Measurements from ENCODE around the gene NPFFR2.
"Not testable (repeated sequence)": the region's sequence is repeated elsewhere in the genome, so short reads cannot be mapped to it uniquely, and the experiment has no call there.

Gene NPFFR2

DNA sequence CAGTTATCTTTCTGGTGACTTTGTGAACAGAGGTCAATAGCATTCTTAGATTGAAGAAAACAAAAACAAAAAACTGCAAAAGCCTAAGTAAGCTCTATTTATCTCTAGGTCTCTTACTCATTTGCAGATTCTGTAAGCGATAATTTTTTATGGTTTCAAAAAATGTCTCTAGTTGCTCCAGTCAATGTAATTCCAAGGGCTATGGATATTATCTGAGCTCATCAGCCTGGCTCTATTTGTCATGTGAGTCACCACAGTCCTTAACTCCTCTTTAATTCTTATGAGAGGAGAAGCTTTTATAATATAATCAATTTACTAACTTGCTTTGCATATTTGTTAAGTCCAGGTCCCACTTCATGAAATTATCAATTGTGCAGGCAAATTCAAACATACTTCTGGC lies 79.1 kb downstream of the NPFFR2 start:
- FAIRE-seq: no peak
- no peak for DNase-seq (ENCODE audit: insufficient read length, low spot score)

DNA sequence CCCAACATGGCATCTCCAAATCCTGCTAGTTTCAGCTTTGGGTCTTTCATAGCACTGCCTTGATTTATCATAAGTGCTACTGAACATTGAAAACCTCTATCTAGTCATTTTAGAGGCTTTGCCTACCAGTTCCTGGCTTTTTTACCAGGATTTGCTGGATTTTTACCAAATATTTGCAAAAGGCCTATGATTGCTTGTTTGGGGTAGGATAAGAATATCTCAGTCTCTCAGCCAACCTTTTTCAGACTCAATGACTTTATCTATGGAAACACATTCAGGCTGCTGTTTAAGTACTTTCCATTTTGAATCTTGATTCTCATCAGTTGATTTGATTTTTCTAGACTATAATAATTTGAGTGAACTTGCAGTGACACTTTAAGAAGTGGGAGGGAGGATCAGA lies 80.1 kb downstream of the NPFFR2 start:
- FAIRE-seq (no peak), DNase-seq (ENCODE audit: insufficient read length, low spot score) (no peak)

DNA sequence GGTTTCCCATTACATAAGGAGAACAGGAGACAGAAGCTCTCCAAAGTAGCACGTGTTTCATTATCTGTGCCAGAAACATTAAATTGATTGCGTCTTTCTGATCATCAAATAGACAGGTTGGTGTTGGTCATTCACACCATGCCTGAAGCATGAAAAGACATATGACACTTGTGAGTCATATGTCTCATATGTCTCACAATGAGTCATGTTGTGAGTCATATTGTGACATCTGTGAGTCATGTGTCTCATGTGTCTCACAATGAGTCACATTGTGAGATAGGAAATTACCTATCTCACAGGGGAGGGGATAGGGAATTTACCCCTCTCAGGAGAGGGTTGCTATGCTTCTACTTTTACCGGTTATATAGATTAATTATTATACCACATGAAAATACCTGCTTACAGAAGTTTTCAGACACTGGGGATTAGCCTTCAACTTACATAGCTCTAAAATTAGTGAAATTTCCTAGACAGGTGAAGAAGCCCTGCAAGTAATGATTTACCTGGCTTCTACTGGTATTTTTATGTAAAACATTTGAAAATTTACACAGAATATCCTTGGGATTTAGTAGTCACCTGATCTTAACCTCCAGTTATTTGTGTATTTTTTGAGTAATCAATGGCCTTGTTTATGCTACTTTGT lies 80.8 kb downstream of the NPFFR2 start:
- FAIRE-seq: peak; percentile 44

DNA sequence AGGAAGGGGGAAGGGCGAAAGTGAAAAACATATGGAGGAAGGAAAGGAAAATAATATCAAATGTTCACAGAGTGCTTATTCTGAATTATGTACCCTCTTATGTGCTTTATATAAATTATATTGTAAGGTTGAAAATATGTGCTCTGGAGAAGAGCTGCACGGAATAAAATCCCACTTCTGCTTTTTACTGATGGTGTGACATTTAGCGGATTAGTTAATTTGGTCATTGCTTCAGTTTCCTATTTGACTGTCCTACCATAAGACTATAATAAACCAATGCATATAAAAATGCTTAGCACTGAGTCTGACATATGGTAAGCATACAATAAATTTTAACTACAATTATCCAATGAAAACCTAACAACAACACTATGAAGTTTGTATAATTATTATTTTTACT lies 86.2 kb downstream of the NPFFR2 start:
- DNase-seq (ENCODE audit: insufficient read length, low spot score): no peak
- FAIRE-seq: no peak

More for the DNA sequence above, 80.8 kb downstream of the NPFFR2 start:
- DNase-seq (ENCODE audit: insufficient read length, low spot score): peak; percentile 14

DNA sequence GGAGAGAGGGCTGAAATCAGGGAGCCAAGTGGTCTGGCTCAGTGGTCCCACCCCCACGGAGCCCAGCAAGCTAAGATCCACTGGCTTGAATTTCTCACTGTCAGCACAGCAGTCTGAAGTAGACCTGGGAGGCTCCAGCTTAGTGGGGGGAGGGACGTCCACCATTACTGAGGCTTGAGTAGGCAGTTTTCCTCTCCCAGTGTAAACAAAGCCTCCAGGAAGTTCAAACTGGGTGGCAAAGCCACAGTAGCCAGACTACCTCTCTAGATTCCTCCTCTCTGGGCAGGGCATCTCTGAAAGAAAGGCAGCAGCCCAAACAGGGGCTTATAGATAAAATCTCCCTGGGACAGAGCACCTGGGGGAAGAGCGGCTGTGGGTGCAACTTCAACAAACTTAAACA lies 88.1 kb downstream of the NPFFR2 start:
- no peak for DNase-seq (ENCODE audit: insufficient read length, low spot score)
- no peak for FAIRE-seq

DNA sequence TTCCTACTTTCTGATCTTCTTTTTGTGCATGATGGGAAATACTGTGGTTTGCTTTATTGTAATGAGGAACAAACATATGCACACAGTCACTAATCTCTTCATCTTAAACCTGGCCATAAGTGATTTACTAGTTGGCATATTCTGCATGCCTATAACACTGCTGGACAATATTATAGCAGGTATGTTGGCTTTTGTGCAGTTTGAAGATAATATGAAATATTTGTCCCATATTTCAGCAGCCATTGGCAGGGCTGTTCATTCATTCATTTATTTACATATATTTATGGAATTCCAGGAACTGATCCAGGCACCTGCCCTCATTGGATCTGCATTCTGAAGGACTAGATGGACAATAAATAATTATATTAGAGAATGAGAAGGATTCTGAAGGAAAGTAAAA lies 96.9 kb downstream of the NPFFR2 start:
- DNase-seq (ENCODE audit: insufficient read length, low spot score): no peak
- no peak for FAIRE-seq

DNA sequence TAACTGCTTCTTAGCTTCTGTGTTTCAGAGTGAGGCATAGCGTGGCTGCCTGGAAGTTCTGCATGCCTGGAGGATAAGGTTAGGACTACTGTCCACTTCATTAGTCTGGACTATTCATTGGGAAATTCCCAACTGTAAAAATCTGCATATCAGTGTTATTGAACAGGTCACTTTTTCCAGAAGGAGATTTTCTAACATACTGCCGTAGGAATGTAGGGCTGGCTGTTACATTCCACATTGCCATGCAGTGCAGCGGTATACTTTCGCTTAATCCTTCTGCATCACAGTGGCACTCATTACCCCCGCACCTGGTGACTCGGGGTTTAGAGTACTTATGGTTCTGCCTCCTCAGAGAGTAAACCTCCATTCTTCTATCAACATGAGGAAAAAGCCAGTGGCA lies 104.6 kb downstream of the NPFFR2 start:
- DNase-seq (ENCODE audit: insufficient read length, low spot score) (no peak), FAIRE-seq (no peak)

DNA sequence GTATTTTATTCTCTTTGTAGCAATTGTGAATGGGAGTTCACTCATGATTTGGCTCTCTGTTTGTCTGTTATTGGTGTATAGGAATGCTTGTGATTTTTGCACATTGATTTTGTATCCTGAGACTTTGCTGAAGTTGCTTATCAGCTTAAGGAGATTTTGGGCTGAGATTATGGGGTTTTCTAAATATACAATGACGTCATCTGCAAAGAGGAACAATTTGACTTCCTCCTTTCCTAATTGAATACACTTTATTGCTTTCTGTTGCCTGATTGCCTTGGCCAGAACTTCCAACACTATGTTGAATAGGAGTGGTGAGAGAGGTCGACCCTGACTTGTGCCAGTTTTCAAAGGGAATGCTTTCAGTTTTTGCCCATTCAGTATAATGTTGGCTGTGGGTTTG lies 108.2 kb downstream of the NPFFR2 start:
- not testable (repeated sequence) for DNase-seq (ENCODE audit: insufficient read length, low spot score); FAIRE-seq

DNA sequence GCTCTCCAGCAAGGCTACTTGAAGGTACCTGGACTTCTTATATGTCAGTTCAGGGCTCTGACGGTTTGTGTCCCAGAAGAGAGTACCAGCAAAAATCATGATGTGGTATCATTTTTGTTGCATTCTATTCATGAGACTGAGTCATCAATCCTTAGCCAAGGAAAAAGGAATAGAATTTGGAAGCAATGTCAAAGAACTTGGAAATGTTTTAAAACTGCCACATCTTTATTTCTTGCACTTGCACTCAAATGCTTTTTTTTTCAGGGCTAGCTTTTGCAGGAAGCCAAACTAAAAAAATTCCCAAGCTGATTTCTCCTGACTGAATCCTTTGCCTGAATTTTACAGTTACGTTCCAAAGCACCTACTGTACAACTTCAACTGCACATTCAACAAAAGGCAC lies 112.4 kb downstream of the NPFFR2 start:
- FAIRE-seq (no peak), DNase-seq (ENCODE audit: insufficient read length, low spot score) (no peak)

DNA sequence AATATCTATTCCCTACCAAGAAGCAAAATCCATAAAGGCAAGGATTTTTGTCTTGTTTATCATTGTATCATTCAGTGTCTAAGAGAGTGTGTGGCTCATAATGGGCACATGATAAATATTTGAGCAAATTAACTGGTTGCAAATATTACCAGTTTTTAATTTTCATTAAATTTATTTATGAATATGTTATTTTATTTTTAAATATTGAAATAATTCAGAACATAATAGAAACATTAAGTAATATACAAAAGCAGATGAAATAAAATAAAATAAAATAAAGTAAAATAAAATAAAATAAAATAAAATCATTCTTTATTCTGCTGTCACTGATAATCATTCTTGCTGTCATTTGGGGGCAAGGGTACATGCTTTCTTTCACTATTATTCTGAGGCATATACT lies 120.9 kb downstream of the NPFFR2 start:
- FAIRE-seq: no peak
- DNase-seq (ENCODE audit: insufficient read length, low spot score): no peak

DNA sequence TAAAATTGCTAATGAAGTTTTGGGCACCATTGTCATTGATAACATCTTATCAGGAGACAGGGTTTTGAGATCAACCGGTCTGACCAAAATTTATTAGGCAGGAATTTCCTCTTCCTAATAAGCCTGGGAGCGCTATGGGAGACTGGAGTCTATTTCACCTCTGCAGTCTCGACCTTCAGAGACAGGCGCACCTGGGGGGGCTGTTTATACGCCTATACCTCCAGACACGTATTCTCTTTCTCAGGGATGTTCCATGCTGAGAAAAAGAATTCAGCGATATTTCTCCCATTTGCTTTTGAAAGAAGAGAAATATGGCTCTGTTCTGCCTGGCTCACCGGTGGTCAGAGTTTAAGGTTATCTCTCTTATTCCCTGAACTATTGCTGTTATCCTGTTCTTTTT lies 121.8 kb downstream of the NPFFR2 start:
- not testable (repeated sequence) for FAIRE-seq; DNase-seq (ENCODE audit: insufficient read length, low spot score)

DNA sequence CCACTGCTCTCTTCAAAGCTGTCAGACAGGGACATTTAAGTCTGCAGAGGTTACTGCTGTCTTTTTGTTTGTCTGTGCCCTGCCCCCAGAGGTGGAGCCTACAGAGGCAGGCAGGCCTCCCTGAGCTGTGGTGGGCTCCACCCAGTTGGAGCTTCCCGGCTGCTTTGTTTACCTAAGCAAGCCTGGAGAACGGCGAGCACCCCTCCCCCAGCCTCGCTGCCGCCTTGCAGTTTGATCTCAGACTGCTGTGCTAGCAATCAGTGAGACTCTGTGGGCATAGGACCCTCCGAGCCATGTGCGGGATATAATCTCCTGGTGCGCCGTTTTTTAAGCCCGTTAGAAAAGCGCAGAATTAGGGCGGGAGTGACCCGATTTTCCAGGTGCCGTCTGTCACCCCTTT lies 137.5 kb downstream of the NPFFR2 start:
- DNase-seq (ENCODE audit: insufficient read length, low spot score); FAIRE-seq: not testable (repeated sequence)

DNA sequence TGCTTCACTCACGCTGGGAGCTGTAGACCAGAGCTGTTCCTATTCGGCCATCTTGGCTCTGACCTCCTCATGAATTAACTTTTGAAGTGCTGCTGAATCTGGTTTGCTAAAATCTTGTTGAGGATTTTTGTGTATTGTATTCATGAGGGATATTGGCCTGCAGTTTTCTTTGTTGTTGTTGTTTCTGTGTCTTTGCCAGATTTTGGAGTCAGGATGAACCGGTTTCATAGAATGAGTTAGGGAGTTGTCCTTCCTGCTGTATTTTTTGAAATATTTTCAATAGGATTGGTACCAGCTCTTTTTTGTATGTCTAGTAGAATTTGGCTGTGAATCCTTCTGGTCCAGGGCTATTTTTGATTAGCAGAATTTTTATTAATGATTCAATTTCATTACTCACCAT lies 138.1 kb downstream of the NPFFR2 start:
- FAIRE-seq (no peak), DNase-seq (ENCODE audit: insufficient read length, low spot score) (no peak)

DNA sequence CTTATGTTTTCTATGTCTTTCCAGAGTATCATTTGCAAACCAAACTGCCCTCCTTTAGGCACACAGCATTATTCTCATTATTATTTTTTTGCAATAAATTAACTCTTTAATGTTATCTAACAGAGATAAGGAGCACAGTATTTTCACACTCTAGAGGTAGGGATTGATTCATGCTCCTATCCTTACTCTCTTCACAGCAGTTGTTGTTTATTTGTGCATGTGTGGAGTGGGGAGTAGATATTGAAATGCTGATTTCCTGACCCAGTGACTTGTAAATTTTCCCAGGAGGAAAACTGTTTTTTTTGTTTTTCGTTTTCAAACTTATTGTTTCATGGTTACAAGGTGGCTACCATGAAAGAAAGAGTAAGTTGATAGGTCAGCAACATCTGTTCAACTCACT lies 140.0 kb downstream of the NPFFR2 start:
- DNase-seq (ENCODE audit: insufficient read length, low spot score) (no peak), FAIRE-seq (no peak)

DNA sequence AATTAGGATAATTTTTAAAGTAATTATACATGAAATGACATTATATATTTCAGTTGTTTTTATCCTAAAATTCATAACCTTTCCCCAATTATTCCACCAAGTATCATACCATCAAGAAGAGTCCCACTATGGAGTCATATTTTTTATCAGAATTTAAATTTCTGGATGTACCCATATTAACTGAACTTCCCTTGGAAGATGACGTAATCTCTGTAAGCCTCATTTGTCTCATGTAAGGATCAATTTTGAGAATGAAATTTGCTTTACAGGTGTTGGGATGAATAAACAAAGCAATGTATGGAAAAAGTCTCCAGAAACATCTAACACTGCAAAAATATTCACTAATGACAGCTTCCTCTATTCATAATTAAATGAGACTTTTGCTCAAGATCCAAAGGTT lies 147.5 kb downstream of the NPFFR2 start:
- DNase-seq (ENCODE audit: insufficient read length, low spot score) (no peak), FAIRE-seq (no peak)

DNA sequence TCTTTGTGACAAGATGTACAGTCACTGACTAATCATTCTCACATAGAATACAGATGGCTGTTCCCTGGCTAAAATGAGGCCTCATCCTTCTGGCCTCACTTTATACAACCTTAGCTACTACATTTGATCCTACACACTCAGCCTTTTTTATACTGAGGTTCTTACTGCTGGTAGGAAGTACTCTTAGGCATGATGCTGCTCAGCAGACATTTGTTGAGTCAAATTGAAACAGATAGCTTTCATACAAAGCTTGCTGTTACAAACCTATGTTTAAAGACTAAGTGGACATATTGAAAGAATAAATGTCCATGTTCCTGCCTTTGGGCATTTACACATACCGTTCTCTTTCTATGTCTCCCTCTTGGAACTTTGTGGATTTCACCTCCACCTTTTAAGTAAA lies 154.9 kb downstream of the NPFFR2 start:
- DNase-seq (ENCODE audit: insufficient read length, low spot score) (no peak), FAIRE-seq (no peak)

DNA sequence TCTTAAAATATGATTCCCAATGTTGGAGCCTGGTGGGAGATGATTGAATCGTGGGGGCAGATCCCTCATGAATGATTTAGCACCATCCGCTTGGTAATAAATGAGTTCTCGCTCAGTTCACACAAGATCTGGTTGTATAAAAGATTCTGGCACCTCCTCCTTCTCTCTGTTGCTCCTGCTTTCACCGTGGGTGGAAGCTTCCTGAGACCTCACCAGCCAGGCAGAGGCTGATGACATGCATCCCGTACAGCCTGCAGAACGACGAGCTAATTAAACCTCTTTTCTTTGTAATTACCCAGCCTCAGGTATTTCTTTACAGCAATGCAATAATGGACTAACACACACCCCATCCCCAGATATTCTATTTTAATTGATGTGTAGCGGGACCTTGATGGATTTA lies 162.2 kb downstream of the NPFFR2 start:
- FAIRE-seq (no peak), DNase-seq (ENCODE audit: insufficient read length, low spot score) (no peak)

DNA sequence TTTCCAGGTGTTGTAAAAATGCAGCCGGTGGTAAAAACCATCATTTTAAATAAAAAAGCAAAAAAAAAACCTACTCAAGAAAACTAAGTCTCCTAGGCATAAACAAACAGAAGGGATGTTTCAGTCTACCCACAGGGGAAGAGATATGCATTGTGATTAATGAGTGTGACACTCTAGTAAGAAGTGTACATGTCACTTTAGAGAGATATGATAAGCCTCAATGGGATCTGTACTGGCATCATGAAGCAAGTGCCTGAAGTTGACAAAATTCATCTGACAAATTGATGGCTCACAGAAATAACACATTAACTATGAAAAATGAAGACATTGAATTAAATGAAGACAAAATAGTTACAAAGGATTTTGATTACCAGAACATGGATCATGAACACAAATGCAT lies 162.7 kb downstream of the NPFFR2 start:
- no peak for DNase-seq (ENCODE audit: insufficient read length, low spot score)
- no peak for FAIRE-seq
